Lower lobe of right lung (tissue), 2 donors: Measurements from ENCODE around the gene LRRC7. TPM values are rescaled to one million over a fixed set of nuclear protein-coding genes. Genes with fewer than 3 reads are reported as not detected.

ENCODE experiments used
- ATAC-seq, 2 donors: fragments of 200-7000 bp; cut with Tn5 transposase; one replicate each; pipeline ENCODE4 v1.9.1; 2020 to 2022; ENCODE audit warnings: mild to moderate bottlenecking in 2 of 2, moderate library complexity in 2 of 2
- DNase-seq: peaks from one replicate; pipeline ENCODE4 v3.0.0-alpha.2; 2020
- H3K27ac ChIP-seq: fragments of 200-600 bp; one replicate; pipeline ENCODE4 v1.8.0; 2022
- H3K27me3 ChIP-seq: fragments of 200-600 bp; one replicate; pipeline ENCODE4 v1.8.0; 2022; ENCODE audit warnings: low read depth
- H3K36me3 ChIP-seq: fragments of 200-600 bp; one replicate; pipeline ENCODE4 v1.8.0; 2022; ENCODE audit warnings: mild to moderate bottlenecking
- H3K4me1 ChIP-seq: fragments of 200-600 bp; one replicate; pipeline ENCODE4 v1.8.0; 2022
- H3K4me3 ChIP-seq: fragments of 200-600 bp; one replicate; pipeline ENCODE4 v1.8.0; 2022; ENCODE audit warnings: mild to moderate bottlenecking
- H3K9me3 ChIP-seq: fragments of 200-600 bp; one replicate; pipeline ENCODE4 v1.8.0; 2022
- intact Hi-C: fragments of 100-400 bp; cut with DNase I; formaldehyde crosslinking; loops from one replicate; pipeline ENCODE4 v1.11.0; 2022
- total RNA-seq: library from RNA; stranded (reverse); fragmentation: NEBNext Ultra II Directional; extraction: Animal tissue kit (Norgen Biotek cat#: 25700); gene quantifications from one replicate; pipeline ENCODE4 v1.2.1, GENCODE V29; 2021
- TF ChIP-seq, protein P1 (sequence below): fragments of 200-600 bp; IDR thresholded peaks from one replicate; pipeline ENCODE4 v1.8.0; 2022; ENCODE audit warnings: antibody characterized with exemption, mild to moderate bottlenecking
- donor health status: DM: no; HTN: yes; CAD: no; lungs with severe emphysema.

LRRC7 gene
- total RNA-seq, 1 donor from 2014 or later = not detected

GRCh38 chr1:69662321-69662720 lies 94.6 kb downstream of the LRRC7 start:
- DNase-seq = no peak
- ATAC-seq = no peak
- Histone ChIP-seq H3K27ac (no peak overlapping the region), H3K36me3 (no peaks in the 10 kb centered on the region), H3K9me3 (peaks cover 4% of the 10 kb centered on the region), H3K27me3 (no peaks in the 10 kb centered on the region), H3K4me1 (no peaks in the 10 kb centered on the region), H3K4me3 (no peak overlapping the region)
- intact Hi-C loops = no loop called here
- TF ChIP-seq, protein P1, sequence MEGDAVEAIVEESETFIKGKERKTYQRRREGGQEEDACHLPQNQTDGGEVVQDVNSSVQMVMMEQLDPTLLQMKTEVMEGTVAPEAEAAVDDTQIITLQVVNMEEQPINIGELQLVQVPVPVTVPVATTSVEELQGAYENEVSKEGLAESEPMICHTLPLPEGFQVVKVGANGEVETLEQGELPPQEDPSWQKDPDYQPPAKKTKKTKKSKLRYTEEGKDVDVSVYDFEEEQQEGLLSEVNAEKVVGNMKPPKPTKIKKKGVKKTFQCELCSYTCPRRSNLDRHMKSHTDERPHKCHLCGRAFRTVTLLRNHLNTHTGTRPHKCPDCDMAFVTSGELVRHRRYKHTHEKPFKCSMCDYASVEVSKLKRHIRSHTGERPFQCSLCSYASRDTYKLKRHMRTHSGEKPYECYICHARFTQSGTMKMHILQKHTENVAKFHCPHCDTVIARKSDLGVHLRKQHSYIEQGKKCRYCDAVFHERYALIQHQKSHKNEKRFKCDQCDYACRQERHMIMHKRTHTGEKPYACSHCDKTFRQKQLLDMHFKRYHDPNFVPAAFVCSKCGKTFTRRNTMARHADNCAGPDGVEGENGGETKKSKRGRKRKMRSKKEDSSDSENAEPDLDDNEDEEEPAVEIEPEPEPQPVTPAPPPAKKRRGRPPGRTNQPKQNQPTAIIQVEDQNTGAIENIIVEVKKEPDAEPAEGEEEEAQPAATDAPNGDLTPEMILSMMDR = no peak

GRCh38 chr1:69671363-69672010 lies 103.8 kb downstream of the LRRC7 start:
- no peak overlapping the region for H3K27ac ChIP-seq
- TF ChIP-seq, protein P1 = no peak
- intact Hi-C loops = no loop called here
- no peaks in the 10 kb centered on the region for H3K36me3 ChIP-seq
- no peaks in the 10 kb centered on the region for H3K27me3 ChIP-seq
- no peaks in the 10 kb centered on the region for H3K4me1 ChIP-seq
- no peak overlapping the region for H3K4me3 ChIP-seq
- no peak for DNase-seq
- no peak for ATAC-seq
- H3K9me3 ChIP-seq = no peaks in the 10 kb centered on the region

DNA sequence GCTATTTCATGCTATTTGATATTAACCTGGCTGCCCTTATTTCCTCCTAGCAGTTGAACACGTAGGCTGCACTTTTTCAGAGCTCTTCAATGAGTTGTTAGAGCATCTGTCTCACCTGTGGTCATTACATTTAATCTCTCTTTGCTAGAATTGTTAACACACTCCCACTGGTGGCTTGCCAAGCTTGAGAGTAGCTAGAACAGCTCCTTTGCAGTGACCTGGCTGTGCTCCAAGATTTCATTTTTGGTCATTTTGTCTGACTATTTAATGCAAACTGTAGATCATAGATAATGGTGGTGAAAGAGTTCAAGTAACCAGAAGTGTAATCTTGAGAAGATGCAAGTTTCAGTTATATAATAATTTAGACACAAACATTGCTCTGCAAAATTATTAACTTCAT lies 105.6 kb downstream of the LRRC7 start:
- Histone ChIP-seq H3K27ac (no peak overlapping the region), H3K9me3 (no peaks in the 10 kb centered on the region), H3K4me1 (no peaks in the 10 kb centered on the region), H3K4me3 (no peak overlapping the region), H3K36me3 (no peaks in the 10 kb centered on the region), H3K27me3 (no peaks in the 10 kb centered on the region)
- intact Hi-C loops = no loop called here
- DNase-seq = no peak
- ATAC-seq = no peak
- TF ChIP-seq, protein P1 = no peak

GRCh38 chr1:69679965-69680364 lies 112.2 kb downstream of the LRRC7 start:
- H3K4me3 ChIP-seq = no peak overlapping the region
- no peaks in the 10 kb centered on the region for H3K36me3 ChIP-seq
- intact Hi-C loops = no loop called here
- ATAC-seq = no peak
- no peaks in the 10 kb centered on the region for H3K27me3 ChIP-seq
- H3K27ac ChIP-seq = no peak overlapping the region
- no peak for DNase-seq
- H3K9me3 ChIP-seq = no peaks in the 10 kb centered on the region
- TF ChIP-seq, protein P1 = no peak
- H3K4me1 ChIP-seq = no peaks in the 10 kb centered on the region

DNA sequence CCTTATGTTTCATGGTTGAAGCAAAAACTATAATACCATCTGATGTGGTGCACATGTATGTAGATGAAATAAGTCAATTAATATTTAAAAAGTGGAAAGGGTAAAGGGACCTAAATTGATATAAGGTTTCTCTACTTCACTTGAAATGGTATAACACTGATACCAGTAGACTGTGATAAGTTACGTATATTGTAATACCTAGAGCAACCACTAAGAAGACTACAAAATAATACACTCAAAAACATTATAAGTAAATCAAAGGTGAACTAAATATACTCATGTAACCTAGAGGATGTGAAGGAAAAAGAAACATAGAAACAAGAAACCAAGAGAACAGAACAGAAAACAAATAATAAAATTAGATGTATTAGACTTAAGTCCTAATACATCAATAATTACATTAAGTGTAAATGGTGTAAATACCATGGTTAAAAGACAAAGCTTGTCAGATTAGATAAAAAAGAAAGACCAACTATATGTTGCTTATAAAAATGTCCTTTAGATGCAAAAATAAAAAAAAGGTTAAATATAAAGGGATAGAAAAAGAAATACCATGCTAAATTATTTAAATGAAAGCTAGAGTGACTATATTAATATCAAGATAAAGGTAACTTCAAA lies 118.8 kb downstream of the LRRC7 start:
- no peak overlapping the region for H3K27ac ChIP-seq
- no peak for ATAC-seq
- H3K27me3 ChIP-seq = no peaks in the 10 kb centered on the region
- no peaks in the 10 kb centered on the region for H3K9me3 ChIP-seq
- no peaks in the 10 kb centered on the region for H3K36me3 ChIP-seq
- TF ChIP-seq, protein P1 = no peak
- no peaks in the 10 kb centered on the region for H3K4me1 ChIP-seq
- intact Hi-C loops = no loop called here
- DNase-seq = no peak
- no peak overlapping the region for H3K4me3 ChIP-seq
